HG02798 (cell line): ENCODE measurements around the gene OR4X2.
"Not testable (repeated sequence)": the region's sequence is repeated elsewhere in the genome, so short reads cannot be mapped to it uniquely, and the experiment has no call there.

ENCODE experiments used
- ATAC-seq: cut with Tn5 transposase; IDR thresholded peaks from one replicate; pipeline ENCODE4 v1.9.1; 2021; ENCODE audit warnings: mild to moderate bottlenecking; ENCODE audit not compliant: unreplicated experiment, poor library complexity

The OR4X2 gene, protein sequence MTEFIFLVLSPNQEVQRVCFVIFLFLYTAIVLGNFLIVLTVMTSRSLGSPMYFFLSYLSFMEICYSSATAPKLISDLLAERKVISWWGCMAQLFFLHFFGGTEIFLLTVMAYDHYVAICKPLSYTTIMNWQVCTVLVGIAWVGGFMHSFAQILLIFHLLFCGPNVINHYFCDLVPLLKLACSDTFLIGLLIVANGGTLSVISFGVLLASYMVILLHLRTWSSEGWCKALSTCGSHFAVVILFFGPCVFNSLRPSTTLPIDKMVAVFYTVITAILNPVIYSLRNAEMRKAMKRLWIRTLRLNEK

DNA sequence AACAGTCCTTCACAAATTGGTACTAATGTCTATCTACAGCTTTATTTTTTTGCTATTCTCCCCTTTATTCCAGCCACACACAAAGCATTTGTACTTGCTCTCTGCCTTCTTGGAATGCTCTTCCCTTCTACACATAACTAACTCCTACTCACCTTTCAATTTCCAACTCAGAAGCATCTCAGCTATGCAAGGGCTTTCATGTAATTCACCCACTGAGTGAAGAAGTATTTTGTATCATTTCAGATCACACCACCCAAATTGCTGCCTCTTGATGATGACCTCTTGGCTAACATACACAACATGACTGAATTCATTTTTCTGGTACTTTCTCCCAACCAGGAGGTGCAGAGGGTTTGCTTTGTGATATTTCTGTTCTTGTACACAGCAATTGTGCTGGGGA is at the start of gene OR4X2:
OR4X2 (plus strand) TSS at position 301 of the 400 bp plus-strand sequence; CDS start at position 301, 0 bp downstream.
- ATAC-seq, result no peak

DNA sequence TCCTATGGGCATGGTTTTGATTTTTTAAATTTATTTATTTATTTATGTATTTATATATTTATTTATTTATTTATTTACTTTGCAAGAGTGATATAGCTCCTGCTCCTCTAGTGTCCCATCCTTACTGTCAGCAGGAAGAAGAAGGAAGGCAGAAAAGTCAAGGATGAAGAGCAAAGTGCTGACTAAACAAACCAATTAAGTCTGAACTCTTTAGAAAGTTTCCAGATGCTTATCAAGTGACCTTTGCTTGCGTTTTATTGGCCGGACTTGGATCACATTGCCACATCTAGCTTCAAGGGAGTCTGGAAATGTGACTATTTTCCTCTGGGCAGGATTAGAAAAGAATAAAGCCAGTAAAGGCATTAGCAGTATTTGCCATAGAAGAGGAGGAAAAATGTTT is 37.0 kb upstream of the OR4X2 start:
- ATAC-seq, result no peak

GRCh38 chr11:48210052-48210451 is 34.9 kb upstream of the OR4X2 start:
- no peak for ATAC-seq

DNA sequence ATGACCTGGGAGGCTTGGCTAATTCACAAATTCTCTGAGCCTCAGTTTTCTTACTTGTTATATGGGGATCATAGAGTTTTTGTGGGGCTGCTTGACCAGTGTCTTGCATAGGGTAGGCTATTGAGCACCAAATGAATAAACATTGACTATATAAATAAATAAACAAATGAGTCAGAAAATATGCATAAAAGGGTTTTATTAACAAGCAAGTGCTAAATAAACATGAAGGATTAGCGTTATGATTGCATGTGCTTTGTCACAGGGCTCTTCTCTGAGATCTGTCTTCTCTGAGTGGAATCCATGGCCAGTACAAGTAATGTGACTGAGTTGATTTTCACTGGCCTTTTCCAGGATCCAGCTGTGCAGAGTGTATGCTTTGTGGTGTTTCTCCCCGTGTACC is 28.4 kb upstream of the OR4X2 start, which contains the start of gene OR4B1:
OR4B1 (plus strand) TSS at position 301 of the 400 bp plus-strand sequence; CDS start at position 301, 0 bp downstream.
- no peak for ATAC-seq

DNA sequence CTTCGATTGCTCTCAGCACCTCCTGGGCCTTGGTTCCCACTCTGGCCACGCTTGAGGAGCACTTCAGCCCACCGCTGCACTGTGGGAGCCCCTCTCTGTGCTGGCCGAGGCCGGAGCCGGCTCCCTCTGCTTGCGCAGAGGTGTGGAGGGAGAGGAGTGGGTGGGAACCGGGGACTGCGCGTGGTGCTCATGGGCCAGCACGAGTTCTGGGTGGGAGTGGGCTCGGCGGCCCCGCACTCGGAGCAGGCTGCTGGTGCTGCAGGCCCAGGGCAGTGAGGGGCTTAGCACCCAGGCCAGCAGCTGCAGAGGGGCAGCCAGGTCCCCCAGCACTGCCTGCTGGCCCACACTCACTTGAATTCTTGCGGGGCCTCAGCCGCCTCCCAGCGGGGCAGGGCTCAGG is 16.1 kb upstream of the OR4X2 start:
- ATAC-seq, result no peak

- ATAC-seq, result not testable (repeated sequence)
These were observed 14.8 kb upstream of the OR4X2 start for GRCh38 chr11:48230057-48230456.

DNA sequence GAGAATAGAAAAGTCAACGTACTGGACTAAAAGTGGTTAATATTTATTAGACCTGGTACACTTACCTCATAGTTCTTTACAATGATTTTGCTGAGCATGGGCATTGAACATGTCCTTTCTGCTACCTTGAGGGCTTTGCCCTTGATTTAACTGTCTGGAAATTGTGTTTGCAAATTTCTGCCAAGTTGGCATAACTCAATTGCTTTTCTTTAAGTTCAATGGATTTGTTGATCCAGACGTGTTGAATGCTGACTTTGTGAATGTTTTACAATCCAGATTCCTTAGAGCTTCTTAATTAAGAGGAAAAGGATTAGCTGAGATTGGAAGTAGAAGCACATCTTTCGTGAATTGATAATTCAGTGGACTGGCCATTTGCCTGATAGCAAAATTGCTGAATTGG is 7.2 kb upstream of the OR4X2 start:
- ATAC-seq, result no peak

DNA sequence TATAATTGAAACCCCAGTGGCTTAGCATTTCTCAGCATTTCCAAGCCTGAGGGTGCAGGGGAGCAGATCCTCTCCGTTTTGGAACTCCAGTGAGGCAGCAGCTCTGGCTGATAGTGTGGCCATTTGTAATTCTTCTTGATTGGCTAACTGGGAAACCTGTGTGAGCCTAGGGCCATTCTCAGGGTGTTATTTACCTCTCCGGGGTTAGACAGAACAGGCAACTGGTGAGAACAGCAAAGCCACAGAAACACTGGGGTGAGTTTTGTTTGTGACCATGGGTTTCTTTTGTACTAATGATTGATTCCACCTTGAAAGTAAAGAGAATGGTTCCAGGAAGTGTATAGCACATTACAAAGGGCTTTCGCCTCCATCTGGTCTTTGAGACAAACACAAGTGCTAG is 2.4 kb upstream of the OR4X2 start:
- no peak for ATAC-seq

DNA sequence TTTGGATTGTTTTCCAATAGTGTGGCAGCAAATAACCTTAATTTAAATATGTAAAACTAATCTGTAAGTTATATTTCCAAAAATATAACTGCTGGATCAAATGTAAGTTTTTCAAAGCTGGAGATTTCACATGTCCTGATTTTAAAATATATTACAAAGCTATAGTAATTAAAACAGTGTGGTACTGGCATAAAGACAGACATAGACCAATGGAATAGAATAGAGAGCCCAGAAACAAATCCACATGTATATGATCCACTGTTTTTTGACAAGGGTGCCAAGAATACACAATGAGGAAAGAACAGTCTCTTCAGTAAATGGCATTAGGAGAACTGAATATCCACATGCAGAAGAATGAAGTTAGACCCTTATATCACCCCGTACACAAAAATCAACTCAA is 4.0 kb downstream of the OR4X2 start:
- ATAC-seq, result no peak

- no peak for ATAC-seq
These were observed 16.7 kb downstream of the OR4X2 start for GRCh38 chr11:48261600-48261999.

GRCh38 chr11:48263423-48263911 is 18.6 kb downstream of the OR4X2 start, which contains the start of gene OR4X1:
Gene OR4X1, plus strand, starts transcription at chr11:48263861. Its CDS starts 0 bp downstream, at chr11:48263861.
- ATAC-seq, result no peak

DNA sequence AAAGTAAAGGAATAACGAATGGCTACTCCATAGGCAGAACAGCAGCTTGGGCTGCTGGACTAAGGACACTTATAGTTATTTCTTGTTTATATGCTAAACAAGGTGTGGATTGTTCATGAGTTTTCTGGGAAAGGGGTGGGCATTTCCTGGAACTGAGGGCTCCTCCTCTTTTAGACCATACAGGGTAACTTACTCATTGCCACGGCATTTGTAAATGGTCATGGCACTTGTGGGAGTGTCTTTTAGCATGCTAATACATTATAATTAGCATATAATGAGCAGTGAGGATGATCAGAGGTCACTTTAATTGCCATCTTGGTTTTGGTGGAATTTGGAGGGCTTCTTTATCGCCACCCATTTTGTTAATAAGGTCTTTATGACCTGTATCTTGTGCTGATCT is 25.7 kb downstream of the OR4X2 start:
- no peak for ATAC-seq

GRCh38 chr11:48272606-48273005 is 27.7 kb downstream of the OR4X2 start:
- no peak for ATAC-seq
